Sigmoid colon (tissue), 7 donors: Measurements from ENCODE around the gene FOXRED2. TPM values are rescaled to one million over a fixed set of nuclear protein-coding genes. Genes with fewer than 3 reads are reported as not detected.

Source experiments
- DNase-seq: peaks from one replicate; pipeline ENCODE4 v3.0.0-alpha.2; 2019
- H3K27ac ChIP-seq, 4 donors: fragments of 200-600 bp; sonication (generic); one replicate each; pipeline ENCODE4 v1.5.1; 2016 to 2019; ENCODE audit warnings: mild to moderate bottlenecking in 1 of 4
- H3K27me3 ChIP-seq, 3 donors: fragments of 200-600 bp; sonication (generic); one replicate each; pipeline ENCODE4 v1.5.1; 2019; ENCODE audit warnings: mild to moderate bottlenecking in 1 of 3
- H3K36me3 ChIP-seq, 4 donors: fragments of 200-600 bp; sonication (generic); one replicate each; pipeline ENCODE4 v1.5.1; 2016 to 2019
- H3K4me1 ChIP-seq, 4 donors: fragments of 200-600 bp; sonication (generic); one replicate each; pipeline ENCODE4 v1.5.1; 2017 to 2019
- H3K4me3 ChIP-seq, 4 donors: fragments of 200-600 bp; sonication (generic); one replicate each; pipeline ENCODE4 v1.5.1; 2017 to 2019; ENCODE audit warnings: mild to moderate bottlenecking in 2 of 4, moderate library complexity in 1 of 4
- H3K9me3 ChIP-seq, 4 donors: fragments of 200-600 bp in 3 of 4; sonication (generic) in 3 of 4; one replicate each; pipeline versions ENCODE4 v1.5.1 to v1.6.1; 2013 to 2019
- CTCF ChIP-seq, 4 experiments: fragments of 450-650 bp in 3 of 4; fragments of 200-600 bp in 1 of 4; IDR thresholded peaks; one replicate each; pipeline ENCODE4 v1.5.1; 2016 to 2019; ENCODE audit warnings: antibody characterized with exemption in 4 of 4, mild to moderate bottlenecking in 3 of 4, moderate library complexity in 2 of 4
- EP300 ChIP-seq, 4 donors: sonication (generic); formaldehyde crosslinking; IDR thresholded peaks; one replicate each; pipeline ENCODE4 v1.6.1; 2017; ENCODE audit warnings: antibody characterized with exemption in 4 of 4
- POLR2A ChIP-seq, 2 donors: fragments of 450-650 bp; IDR thresholded peaks; one replicate each; pipeline ENCODE4 v1.6.1; 2016; ENCODE audit warnings: antibody characterized with exemption in 2 of 2, mild to moderate bottlenecking in 2 of 2, moderate library complexity in 2 of 2
- POLR2AphosphoS5 ChIP-seq, 4 donors: sonication (generic); formaldehyde crosslinking; IDR thresholded peaks; one replicate each; pipeline ENCODE4 v1.6.1; 2017; ENCODE audit warnings: antibody characterized with exemption in 4 of 4
- WGBS, 2 donors: extraction: QIAGEN DNeasy Blood & Tissue Kit; methylation state at CpG; one replicate each; pipeline ENCODE4 v1.1.7; 2013; 5-methylcytosine and 5-hydroxymethylcytosine counted together
- intact Hi-C: fragments of 100-400 bp; cut with DNase I; formaldehyde crosslinking; loops from one replicate; pipeline ENCODE4 v1.15.1; 2023
- polyA plus RNA-seq, 3 donors: library from polyadenylated mRNA; stranded (reverse); fragments of 200-250 nt; gene quantifications; one replicate each; pipeline ENCODE4 v1.2.3, GENCODE V29; 2013
- total RNA-seq, 4 donors: library from RNA; depleted of rRNA; stranded (reverse); fragments of >200 nt; gene quantifications; one replicate each; pipeline ENCODE4 v1.1.0, GENCODE V29; 2016
- donor health status: healthy with polysubstance abuse.
- donor health status: Bipolar disorder and iron deficiency.
- donor health status: healthy.

Gene FOXRED2
- total and polyA plus RNA-seq, 7 donors = under 0.01 to 5.4 (median 4.6) TPM

- Histone ChIP-seq H3K36me3 (no peaks in the 10 kb centered on the region), H3K27me3 (no peaks in the 10 kb centered on the region), H3K27ac (peak overlapping the region; percentile 87 to 98 (median 94)), H3K4me1 (peaks cover 0 to 80% (median 75%) of the 10 kb centered on the region in 4 donors), H3K4me3 (no peak overlapping the region), H3K9me3 (no peaks in the 10 kb centered on the region)
- intact Hi-C loops = loop anchor here (5.0 kb wide), 1 partner anchor 138 kb away; no protein-coding TSS in a partner anchor
- TF ChIP-seq POLR2A (IDR thresholded peaks at IDR 0.05) (no peak), CTCF (IDR thresholded peaks at IDR 0.05) (no peak), POLR2AphosphoS5 (IDR thresholded peaks at IDR 0.05) (peak; percentile 54 to 85 (median 62)), EP300 (IDR thresholded peaks at IDR 0.05) (peak in 2 of 4 donors; percentile 70 to 95)
- peak; percentile 92 for DNase-seq
- WGBS, 2 donors = 18 to 61% methylated on average over 25 of the region's 25 CpGs
These were observed 41.4 kb downstream of the FOXRED2 start for GRCh38 chr22:36465232-36466021.

- intact Hi-C loops = loop anchor here (5.0 kb wide), 1 partner anchor 137 kb away; no protein-coding TSS in a partner anchor
- Histone ChIP-seq H3K4me3 (no peak overlapping the region), H3K9me3 (no peaks in the 10 kb centered on the region), H3K27me3 (no peaks in the 10 kb centered on the region), H3K27ac (peak overlapping the region; percentile 87 to 98 (median 94)), H3K4me1 (peaks cover 0 to 74% (median 68%) of the 10 kb centered on the region in 4 donors), H3K36me3 (no peaks in the 10 kb centered on the region)
- 72 to 84% methylated on average over 20 of the region's 20 CpGs for WGBS, 2 donors
- peak; percentile 72 for DNase-seq
- TF ChIP-seq CTCF (IDR thresholded peaks at IDR 0.05) (no peak), EP300 (IDR thresholded peaks at IDR 0.05) (no peak), POLR2AphosphoS5 (IDR thresholded peaks at IDR 0.05) (no peak)
These were observed 42.1 kb downstream of the FOXRED2 start for GRCh38 chr22:36464715-36465231.

- TF ChIP-seq CTCF (IDR thresholded peaks at IDR 0.05) (no peak), POLR2A (IDR thresholded peaks at IDR 0.05) (no peak), EP300 (IDR thresholded peaks at IDR 0.05) (peak in 1 of 4 donors; percentile 68), POLR2AphosphoS5 (IDR thresholded peaks at IDR 0.05) (peak in 3 of 4 donors; percentile 24 to 61 (median 57))
- H3K4me3 ChIP-seq = no peak overlapping the region
- H3K4me1 ChIP-seq = peaks cover 0 to 66% (median 58%) of the 10 kb centered on the region in 4 donors
- H3K27me3 ChIP-seq = no peaks in the 10 kb centered on the region
- intact Hi-C loops = no loop called here
- H3K36me3 ChIP-seq = no peaks in the 10 kb centered on the region
- H3K27ac ChIP-seq = peak overlapping the region; percentile 87 to 98 (median 94)
- no peaks in the 10 kb centered on the region for H3K9me3 ChIP-seq
- DNase-seq = peak; percentile 71
- 81 to 88% methylated on average over 17 of the region's 17 CpGs for WGBS, 2 donors
These were observed 43.1 kb downstream of the FOXRED2 start for GRCh38 chr22:36463783-36464184.

- peaks cover 0 to 66% (median 55%) of the 10 kb centered on the region in 4 donors for H3K4me1 ChIP-seq
- TF ChIP-seq POLR2AphosphoS5 (IDR thresholded peaks at IDR 0.05) = peak in 2 of 4 donors; percentile 10 to 29
- TF ChIP-seq EP300 (IDR thresholded peaks at IDR 0.05) = no peak
- intact Hi-C loops = no loop called here
- peak overlapping the region; percentile 87 to 98 (median 94) for H3K27ac ChIP-seq
- no peaks in the 10 kb centered on the region for H3K9me3 ChIP-seq
- no peaks in the 10 kb centered on the region for H3K36me3 ChIP-seq
- peak; percentile 72 for DNase-seq
- no peak overlapping the region for H3K4me3 ChIP-seq
- WGBS, 2 donors = 71% methylated on average over 16 of the region's 16 CpGs
- H3K27me3 ChIP-seq = no peaks in the 10 kb centered on the region
These were observed 44.9 kb downstream of the FOXRED2 start for GRCh38 chr22:36461665-36462649.
